Activated CD4-positive, alpha-beta T cell treated with anti-CD3 and anti-CD28 coated beads, Interleukin-2, amount 50 U/mL, for 16 hours (primary cell): ENCODE data around the gene SH3RF1.

Source experiments
- DNase-seq: peaks from one replicate; pipeline ENCODE4 v3.0.0-alpha.2; 2020

SH3RF1 gene

DNA sequence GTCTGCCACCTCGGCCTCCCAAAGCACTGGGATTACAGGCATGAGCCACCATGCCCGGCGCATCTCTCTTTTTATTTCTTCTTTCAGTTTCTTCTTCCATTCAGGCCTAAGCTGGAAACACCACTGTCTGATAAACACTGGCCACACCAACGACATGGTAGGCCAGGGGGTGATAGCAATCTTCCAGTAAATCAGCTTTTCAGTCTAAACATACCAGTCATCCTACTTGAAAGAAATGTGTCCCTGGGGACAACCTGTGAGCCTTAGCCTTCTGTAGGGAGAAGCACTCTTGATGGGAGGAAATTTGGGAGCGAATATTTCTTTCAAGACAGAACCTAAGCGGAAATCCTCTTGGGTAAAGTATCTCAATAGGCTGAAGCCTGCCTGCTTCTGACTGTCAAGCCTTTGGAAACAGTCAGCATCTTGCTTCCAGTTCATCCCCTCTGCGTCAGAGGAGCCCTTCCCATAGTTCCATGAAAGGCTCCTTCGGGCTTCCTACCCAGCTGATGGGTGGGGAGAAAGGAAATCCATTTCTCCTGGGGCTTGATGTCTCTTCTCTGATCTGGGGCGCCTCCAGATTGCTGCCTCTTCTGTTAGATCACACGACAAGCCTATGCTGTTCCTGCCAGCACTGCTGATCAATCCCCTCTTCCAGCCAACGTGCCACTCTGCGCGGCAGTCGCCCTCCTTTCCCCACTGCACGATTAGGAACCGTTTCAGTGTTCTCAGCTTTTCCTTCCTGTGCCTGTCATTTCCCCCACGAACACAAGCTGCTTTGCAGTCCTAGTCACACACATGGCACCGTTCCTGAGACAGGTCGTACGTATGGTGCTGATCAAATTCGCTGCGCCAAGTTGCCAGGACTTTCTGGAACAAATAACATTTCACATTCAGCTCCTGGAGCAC, 211.2 kb downstream of the SH3RF1 start:
- DNase-seq, result no peak

DNA sequence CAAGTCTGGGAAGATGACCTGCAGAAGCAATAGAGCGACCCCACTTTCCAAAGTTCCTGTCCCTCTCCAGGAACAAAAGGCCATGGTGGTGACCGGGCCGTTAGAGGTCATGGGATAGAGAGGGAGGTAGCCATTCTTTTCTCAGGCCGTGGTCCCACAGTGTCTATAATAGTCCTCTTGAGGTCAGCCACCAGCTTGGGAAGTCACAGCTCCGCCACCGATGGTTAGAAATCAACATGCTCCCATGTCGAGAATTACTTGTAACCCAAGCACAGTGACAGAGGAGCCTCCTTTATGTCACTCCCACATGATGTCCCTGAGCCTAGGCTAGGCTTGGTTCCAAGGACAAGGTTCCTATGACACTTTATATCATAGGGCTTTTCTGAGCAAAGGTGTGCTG, 212.4 kb downstream of the SH3RF1 start:
- DNase-seq, result no peak

DNA sequence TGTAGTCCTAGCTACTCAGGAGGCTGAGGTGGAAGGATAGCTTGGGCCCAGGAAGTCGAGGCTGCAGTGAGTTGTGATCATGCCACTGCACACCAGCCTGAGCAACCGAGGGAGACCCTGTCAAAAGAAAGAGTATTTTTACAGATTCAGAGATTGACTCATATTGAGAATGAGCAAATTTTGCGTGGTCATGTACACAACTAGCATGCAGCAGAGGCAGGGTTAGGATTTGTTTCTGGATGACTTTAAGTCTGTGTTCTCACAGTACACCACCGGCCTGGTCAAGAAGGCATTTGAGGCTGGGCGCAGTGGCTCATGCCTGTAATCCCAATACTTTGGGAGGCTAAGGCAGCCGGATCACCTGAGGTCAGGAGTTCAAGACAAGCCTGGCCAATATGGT, 215.9 kb downstream of the SH3RF1 start:
- DNase-seq, result peak; percentile 29

DNA sequence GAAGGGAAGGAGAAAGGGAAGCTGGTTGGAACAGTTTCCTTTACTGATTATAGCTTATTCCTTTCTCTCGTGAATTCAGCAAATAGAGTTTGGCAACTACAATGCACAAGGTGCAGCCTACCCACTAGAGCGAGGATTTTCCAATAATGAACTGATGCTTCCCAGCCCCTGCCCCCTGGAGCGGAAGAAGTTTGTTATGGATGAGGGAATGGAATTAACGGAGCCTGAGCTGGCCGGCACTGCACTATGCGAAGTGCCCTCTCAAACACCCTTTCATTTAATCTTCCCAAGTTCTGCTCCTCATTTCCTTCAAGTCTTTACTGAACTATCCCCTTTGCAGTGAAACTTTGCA, 218.2 kb downstream of the SH3RF1 start:
- no peak for DNase-seq

GRCh38 chr4:169051761-169052593, 218.8 kb downstream of the SH3RF1 start:
- no peak for DNase-seq

- no peak for DNase-seq
Observed at GRCh38 chr4:169050881-169051760, 219.6 kb downstream of the SH3RF1 start.

GRCh38 chr4:169050284-169050683, 220.5 kb downstream of the SH3RF1 start:
- no peak for DNase-seq

GRCh38 chr4:169048868-169049414, 221.8 kb downstream of the SH3RF1 start:
- DNase-seq, result no peak

DNA sequence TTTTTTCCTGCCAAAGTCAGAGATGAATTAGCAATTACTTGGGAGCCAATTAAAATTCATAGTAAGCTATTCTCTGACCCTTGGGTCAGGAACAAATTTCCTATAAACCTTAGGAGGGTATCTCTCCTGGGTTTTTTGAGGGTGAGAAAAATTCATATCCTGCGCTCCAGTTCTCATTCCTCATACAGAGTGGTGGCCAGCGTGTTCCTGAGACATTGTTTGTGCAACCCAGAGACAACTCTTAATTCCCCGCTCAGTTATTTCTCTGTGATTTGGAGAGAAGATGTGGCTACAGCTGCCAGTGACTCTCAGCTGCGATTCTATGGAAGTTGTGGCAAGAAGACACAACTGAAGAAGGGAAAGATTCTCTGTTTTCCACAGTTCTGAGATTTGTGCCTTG, 222.8 kb downstream of the SH3RF1 start:
- no peak for DNase-seq

- DNase-seq, result no peak
Observed at GRCh38 chr4:169045862-169046584, 224.7 kb downstream of the SH3RF1 start.

DNA sequence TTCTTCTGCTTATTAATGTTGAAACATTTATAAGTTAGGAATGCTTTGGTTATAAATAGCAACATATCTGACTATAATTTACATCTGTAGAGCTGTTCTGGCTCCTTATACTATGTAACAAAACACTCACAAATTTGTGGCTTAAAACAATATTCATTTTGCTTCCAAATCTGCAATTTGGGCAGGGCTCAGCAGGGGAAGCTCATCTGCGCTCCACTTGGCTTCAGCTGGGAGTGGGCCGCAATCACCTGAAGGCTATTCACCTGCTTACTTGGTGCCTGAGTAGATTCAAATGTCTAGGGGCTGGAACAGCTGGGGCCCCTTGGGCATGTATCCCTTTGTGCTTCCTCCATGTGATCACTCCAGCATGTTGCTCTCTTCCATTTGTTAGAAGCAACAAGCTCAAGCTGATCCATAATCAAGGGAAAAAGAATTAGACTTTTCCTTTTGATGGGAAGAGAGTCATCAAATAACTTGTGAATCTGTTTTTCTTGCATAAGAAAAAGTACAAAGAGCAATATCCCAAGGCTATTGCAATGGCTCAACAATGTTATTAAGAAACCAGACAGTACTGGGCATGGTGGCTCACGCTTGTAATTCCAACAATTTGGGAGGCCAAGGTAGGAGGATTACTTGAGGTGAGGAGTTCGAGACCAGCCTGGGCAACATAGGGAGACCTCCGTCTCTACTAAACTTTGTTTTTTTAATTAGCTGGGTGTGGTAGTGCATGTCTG, 225.9 kb downstream of the SH3RF1 start:
- DNase-seq, result no peak
